ENCODE data around the gene PATZ1.
"Not testable (repeated sequence)": the region's sequence is repeated elsewhere in the genome, so short reads cannot be mapped to it uniquely, and the experiment has no call there.

The PATZ1 gene, protein sequence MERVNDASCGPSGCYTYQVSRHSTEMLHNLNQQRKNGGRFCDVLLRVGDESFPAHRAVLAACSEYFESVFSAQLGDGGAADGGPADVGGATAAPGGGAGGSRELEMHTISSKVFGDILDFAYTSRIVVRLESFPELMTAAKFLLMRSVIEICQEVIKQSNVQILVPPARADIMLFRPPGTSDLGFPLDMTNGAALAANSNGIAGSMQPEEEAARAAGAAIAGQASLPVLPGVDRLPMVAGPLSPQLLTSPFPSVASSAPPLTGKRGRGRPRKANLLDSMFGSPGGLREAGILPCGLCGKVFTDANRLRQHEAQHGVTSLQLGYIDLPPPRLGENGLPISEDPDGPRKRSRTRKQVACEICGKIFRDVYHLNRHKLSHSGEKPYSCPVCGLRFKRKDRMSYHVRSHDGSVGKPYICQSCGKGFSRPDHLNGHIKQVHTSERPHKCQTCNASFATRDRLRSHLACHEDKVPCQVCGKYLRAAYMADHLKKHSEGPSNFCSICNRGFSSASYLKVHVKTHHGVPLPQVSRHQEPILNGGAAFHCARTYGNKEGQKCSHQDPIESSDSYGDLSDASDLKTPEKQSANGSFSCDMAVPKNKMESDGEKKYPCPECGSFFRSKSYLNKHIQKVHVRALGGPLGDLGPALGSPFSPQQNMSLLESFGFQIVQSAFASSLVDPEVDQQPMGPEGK

DNA sequence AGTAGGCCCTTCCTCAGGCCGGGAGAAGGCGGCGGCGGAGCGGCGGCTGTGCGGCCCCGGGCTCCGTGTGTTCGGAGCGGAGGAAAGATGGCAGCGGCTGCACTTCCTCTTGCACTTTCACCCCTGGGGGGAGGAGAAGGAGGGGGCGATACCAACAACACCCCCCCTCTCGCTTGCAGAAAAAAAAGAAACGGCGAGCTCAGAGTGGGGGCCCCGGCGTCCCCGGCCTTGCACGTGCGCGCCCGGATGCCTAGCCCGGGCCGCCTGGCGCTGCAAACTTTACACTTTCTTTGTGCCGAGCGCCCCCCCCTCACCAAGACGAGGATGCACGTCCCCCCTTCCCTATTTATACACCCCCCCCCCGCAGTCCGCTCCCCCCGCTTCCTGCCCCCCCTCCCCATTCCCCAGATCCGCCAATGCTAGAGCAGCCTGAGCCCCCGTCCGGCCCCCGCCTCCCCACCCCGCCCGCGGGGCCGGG, at the start of gene PATZ1:
Gene PATZ1 (minus strand): TSS at position 92 of the 478 bp plus-strand sequence. CDS start 744 bp downstream, outside the sequence.
- DNase-seq (ENCODE audit: low read depth in 3 of 3), result peak in 2 of 3 donors; percentile 63 to 66

DNA sequence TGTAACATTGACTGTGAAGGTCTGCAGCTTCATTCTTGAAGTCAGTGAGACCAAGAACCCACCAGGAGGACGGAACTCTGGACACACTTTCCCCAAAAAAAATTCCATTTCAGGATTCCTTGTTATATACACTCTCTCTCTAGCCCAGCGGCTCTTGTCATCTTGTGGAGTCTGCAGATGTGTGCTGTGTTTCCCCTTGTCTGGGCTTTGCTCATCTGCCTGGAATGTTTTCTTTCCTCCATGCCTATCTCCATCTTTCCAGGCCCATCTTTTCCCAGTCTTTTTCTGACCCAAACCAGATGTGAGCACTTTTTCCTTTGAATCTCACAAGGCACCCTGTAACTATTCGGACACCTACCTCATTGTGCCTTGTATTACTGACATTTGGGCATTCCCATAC, 48.2 kb upstream of the PATZ1 start:
- DNase-seq (ENCODE audit: low read depth in 3 of 3), result no peak

DNA sequence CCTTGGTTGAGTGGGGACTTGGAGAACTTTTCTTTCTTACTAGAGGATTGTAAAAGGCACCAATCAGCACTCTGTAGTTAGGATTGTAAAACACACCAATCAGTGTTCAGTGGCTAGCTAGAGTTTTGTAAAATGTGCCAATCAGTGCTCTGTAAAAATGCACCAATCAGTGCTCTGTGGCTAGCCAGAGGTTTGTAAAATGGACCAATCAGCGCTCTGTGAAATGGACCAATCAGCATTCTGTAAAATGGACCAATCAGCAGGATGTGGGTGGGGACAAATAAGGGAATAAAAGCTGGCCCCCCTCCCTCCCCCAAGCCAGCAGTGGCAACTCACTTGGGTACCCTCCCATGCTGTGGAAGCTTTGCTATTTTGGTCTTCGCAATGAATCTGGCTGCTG, 47.7 kb upstream of the PATZ1 start:
- peak in 1 of 3 donors; percentile 2 for DNase-seq (ENCODE audit: low read depth in 3 of 3)

DNA sequence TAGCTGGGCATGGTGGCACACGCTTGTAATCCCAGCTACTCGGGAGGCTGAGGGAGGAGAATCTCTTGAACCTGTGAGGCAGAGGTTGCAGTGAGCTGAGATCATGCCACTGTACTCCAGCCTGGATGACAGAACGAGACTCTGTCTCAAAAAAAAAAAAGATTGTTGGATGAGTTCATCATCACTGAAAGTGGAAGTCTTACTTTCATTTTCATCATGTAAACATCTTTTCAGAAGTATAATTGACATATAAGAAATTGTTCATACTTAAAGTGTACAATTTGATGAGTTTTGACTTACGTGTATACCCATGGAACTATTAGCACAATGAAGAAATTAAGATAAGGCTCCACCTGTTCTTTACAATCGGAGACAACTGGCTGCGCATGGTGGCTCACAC, 32.5 kb upstream of the PATZ1 start:
- not testable (repeated sequence) for DNase-seq (ENCODE audit: low read depth in 3 of 3)

DNA sequence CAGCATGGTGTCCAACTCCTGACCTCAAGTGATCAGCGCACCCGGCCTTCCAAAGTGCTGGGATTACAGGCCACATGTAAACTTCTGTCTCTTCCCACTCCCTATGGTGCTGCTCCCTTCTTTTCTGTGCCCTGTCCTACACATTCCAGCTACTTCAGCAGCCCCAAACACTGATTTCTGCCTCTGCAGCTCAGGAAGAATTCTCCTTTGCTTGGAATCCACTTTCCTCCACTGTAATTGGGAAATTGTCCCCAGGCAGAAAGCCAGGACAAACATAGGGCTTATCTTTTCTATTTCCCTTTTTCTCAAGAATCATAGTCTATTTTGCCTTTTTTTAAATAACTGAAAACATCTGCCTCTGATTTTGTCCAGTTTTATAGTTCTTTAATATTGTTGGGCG, 32.0 kb upstream of the PATZ1 start:
- no peak for DNase-seq (ENCODE audit: low read depth in 3 of 3)

DNA sequence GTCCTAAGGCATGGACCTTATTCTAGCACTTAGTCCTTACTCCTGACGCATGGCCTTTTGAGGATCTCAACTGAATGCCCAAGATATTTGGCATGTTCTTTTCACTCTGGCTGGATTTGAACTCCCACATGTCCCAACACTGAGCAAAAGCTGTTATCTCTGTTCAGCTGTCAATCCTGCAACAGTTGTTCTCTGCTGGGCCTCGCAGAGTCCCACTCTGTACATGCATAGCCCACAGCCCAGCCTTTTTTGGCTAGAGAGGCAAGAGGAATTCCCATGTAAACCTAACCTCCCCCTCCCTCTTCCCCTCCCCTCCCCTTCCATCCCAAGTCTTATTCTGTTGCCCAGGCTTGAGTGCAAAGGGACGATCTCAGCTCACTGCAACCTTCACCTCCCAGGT, 31.5 kb upstream of the PATZ1 start:
- no peak for DNase-seq (ENCODE audit: low read depth in 3 of 3)

DNA sequence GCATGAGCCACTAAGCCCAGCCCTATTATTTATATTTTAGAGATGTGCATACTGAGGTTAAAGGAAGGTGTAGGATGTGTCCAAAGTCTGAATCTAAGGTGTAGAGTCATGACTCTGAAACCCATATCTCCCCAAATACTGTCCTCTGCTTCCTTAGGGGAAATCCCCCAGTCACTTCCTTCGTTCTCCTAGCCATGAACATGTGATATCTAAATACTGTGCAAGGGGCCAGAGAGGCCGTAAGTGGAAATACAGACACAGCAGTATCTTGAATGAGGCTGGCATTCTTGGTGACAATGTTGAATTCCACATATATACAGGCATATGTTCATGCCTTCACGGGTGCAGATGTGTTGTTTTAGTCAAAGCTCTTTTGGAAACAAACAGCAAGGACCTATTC, 21.3 kb upstream of the PATZ1 start:
- no peak for DNase-seq (ENCODE audit: low read depth in 3 of 3)

DNA sequence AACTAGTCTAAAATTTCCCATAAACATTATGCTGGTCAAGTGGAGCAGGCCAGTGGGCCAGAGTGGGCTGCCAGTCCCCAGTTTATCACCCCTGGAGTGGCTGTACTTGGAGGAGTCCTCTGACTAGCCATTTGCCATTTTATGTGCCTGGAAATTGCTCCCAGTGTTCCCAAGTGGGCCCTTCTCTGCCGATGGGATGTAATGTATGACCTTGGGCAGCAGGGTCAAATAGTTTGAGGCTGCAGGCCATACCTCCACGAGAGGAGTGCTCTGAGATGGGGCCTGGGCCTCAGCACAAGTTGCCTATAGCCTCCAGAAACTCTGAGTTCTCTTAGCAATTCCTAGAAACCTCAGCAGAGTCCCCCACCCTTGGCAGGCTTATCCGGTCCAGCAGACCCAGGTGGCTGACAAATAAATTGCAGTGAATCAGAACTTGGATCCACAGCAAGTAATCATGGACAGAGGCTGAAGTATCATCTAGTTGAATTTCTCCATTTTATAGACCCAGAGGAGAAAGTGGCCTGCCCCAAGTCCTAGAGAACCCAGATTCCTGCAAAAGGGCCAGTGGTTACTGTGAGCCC, 17.8 kb upstream of the PATZ1 start:
- no peak for DNase-seq (ENCODE audit: low read depth in 3 of 3)

DNA sequence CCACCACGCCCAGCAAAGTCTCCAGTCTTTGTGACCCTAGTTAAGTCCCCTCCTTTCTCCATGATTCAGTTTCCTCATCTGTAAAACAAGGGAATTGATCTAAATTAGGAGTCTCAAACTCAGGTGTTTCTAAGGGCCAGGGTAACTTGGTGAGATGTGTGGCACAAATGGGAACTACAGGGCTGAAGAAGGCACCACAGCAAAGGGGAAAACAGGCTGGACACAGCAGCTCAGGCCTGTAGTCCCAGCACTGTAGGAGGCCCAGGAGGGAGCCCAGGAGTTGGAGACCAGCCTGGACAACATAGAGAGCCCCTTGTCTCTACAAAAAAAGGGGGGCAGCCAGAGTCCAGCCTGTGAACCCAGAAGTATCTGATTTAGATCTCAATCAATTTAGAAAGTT, 15.6 kb upstream of the PATZ1 start:
- no peak for DNase-seq (ENCODE audit: low read depth in 3 of 3)

DNA sequence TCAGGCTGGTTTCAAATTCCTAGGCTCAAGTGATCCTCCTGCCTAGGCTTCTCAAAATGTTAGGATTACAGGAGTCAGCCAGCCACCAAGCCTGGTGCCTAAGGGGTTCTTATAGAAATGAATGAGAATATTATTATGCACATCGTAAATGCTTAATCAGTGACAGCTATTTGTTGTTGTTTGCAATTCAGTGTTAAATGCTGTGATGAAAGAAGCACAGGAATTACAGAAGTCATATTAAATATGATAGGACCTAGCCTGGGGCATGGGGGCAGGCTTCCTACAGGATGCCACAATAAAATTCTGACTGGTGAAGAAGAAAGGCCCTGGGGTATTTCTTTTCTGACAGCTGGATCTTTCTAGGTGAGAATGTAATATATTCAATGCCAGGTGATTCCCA, 13.9 kb upstream of the PATZ1 start:
- no peak for DNase-seq (ENCODE audit: low read depth in 3 of 3)

DNA sequence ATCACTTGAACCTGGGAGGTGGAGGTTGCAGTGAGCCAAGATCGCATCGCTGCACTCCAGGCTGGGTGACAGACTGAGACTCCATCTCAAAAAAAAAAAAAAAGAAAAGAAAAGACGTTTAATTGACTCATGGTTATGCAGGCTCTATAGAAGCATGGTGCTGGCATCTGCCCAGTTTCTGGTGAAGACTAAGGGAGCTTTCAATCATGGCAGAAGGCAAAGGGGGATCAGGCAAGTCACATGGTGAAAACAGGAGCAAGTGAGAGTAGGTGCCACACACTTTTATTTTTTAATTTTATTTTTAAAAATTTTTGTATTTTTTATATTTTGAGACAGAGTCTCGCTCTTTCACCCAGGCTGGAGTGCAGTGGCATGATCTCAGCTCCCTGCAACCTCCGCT, 8.4 kb upstream of the PATZ1 start:
- DNase-seq (ENCODE audit: low read depth in 3 of 3), result no peak

DNA sequence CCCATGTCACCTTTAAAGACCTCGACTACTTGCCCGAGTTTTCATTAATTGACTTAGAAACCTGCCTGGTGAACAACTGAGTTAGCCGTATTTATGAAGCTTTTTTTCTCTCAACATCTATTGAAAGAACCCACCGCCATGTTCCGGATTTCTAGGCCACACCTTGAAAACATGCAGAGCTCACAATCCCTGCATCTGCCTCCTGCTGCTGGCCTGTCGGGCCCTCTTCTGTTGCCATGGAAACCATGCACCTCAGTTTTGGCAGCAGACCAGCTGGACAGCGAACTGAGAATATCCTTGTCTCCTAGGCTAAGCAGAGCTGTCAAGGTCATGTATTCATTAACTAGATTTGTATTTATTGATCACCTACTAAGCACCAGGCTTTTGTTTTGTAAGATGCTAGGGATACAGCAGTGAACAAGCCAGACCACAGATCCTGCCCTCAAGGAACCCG, 4.3 kb upstream of the PATZ1 start:
- DNase-seq (ENCODE audit: low read depth in 3 of 3), result no peak

DNA sequence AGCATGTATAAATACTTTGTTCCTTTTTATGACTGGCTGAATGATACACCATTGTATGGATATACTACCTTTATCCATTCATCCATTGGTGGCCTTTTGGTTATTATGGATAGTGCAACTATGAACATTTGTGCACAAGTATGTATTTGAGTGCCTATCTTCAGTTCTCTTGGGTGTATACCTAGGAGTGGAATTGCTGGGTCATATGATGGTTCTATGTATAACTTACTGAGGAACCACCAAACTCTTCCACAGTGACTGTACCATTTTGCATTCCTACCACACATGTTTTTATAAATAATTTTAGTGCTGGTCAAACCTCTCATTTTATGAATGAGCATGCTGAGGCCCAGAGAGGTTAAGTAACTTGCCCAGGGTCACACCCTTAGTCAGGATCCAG, 3.8 kb upstream of the PATZ1 start:
- DNase-seq (ENCODE audit: low read depth in 3 of 3), result no peak

DNA sequence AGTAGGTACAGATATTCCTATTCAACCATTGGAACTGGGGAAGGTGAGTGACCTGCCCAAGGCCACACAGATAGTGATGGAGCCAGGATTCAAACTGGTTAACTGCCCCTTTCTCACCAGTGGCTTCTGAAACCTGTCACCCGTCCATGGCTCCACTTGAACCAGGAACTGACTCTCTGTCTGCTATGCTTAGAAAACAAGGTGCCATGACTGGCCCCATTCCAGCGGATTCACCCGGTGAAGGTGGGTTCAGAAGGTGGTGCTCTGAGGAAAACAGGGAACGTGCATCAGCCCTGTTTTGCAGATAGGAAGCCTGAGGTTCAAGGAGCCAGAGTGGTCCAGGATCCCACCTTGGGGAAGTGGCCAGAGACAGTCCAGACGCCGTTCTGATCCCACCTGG, 2.6 kb upstream of the PATZ1 start:
- no peak for DNase-seq (ENCODE audit: low read depth in 3 of 3)

DNA sequence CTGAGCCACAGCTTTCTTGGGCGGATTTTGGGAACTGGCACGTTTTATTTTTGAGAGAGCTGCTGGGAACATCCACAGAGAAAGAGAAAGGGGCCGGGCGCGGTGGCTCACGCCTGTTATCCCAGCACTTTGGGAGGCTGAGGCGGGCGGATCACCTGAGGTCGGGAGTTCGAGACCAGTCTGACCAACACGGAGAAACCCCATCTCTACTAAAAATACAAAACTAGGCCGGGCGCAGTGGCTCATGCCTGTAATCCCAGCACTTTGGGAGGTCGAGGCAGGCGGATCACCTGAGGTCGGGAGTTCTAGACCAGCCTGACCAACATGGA, 1.8 kb upstream of the PATZ1 start:
- DNase-seq (ENCODE audit: low read depth in 3 of 3), result not testable (repeated sequence)

DNA sequence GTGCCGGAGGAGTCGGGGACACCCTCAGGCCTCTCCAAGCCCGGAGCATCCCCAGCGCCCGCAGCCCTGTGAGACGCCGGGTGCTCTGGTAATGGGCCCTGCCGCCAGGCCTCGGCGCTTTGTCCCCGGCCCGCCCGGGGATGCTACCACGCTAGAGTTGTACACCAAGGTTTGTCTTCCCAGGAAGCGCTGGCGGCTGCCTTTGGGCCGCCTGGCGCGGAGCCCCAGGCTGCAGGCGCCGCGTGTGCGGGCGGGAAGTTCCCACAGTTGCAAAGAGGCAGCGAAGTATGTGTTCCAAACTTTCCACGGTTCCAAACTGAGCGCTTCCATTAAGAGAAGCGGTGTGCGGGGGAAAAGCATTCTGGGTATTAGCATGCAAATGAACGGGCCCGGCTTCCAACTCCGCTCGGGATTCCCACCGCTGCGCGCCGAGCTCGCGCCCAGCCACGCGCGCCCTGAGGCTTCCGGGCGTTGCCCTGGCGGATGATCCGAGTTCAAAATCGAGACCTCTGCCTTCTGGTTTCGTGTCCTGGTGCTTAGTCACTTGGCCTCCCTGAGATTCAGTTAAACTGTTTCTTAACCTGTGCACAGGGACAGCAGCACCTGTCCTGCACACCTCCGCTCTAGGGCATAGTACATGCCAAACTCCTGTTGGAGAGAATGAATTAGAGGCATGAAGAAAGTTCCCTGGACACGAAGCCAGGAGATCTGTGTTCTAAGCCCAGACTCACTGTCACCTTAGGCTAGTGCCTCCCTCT, 1.3 kb upstream of the PATZ1 start:
- DNase-seq (ENCODE audit: low read depth in 3 of 3), result peak; percentile 54 to 58 (median 57)

DNA sequence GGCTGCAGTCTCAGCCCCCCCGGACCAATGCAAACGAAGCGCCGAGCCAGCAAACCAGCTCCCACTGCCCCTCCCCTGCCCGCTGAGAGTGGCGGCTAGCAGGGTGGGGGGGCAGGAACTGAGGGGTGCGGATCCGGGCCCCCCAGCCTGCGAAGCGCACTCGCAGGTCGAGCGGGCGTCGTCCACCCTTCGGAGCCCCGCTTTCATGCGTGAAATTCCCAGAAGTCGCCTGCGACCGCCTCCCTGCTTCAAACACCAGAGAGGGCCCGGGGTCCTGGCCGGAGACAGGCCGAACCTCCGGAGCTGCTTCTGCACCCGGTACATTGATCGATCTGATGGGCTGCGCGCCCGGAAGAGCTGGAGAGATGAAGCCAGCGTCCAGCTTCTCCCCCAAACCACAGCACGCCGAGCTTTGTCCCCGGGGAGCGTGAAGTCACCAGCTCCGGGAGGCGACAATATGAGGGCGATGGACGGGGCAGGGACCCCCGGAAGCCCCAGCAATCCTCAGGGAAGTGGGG, 646 bp upstream of the PATZ1 start:
- DNase-seq (ENCODE audit: low read depth in 3 of 3), result peak in 2 of 3 donors; percentile 24 to 41

DNA sequence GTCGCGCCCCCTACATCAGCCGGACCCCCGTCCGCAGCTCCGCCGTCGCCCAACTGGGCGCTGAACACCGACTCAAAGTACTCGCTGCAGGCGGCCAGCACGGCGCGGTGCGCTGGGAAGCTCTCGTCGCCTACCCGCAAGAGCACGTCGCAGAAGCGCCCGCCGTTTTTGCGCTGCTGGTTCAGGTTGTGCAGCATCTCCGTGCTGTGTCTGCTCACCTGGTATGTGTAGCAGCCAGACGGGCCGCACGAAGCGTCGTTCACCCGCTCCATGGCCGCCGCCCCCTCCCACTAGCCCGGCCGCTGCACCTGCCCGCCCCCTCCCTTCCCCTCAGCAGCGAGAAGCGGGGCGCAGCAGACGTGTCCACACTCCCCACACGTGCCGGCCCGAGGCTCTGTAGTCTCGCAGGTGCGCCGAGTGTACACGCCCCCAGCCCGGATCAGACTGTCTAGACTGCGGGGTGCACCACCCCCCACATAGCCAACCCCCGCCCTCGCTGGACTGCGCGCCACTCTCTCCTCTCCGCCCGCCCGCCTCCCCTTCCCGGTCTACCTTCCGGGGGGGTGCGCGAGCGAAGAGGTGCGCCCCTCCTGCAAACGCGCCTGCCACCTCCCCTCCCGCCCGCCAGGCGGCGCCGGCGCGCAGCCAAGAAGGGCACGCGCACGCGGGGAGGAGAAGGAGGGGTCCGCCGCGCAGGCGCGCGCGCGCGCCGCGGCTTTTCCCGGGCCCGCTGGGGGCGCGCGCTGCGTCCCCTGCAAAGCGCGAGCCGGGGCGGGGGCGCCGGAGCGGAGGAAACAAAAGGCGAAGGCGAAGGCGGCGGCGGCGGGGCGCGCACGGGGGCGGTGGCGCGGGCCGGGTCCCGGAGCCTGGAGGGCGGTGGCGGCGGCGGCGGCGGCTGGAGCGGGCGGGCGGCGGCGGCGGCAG, 553 bp downstream of the PATZ1 start:
- peak; percentile 75 to 80 (median 79) for DNase-seq (ENCODE audit: low read depth in 3 of 3)

DNA sequence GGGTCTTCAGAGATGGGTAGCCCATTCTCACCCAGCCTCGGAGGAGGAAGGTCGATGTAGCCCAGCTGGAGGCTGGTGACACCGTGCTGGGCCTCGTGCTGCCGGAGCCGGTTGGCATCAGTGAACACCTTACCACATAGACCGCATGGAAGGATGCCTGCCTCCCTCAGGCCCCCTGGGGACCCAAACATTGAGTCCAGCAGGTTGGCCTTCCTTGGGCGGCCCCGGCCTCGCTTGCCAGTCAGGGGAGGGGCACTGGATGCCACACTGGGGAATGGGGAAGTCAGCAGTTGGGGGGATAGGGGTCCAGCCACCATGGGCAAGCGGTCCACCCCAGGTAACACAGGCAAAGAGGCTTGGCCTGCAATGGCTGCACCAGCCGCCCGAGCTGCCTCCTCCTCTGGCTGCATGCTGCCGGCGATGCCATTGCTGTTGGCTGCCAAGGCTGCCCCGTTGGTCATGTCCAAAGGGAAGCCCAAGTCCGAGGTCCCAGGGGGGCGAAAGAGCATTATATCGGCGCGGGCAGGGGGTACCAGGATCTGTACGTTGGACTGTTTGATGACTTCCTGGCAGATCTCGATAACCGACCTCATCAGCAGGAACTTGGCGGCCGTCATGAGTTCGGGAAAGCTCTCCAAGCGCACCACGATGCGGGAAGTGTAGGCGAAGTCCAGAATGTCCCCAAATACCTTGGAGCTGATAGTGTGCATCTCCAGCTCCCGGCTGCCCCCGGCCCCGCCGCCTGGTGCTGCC, 1.4 kb downstream of the PATZ1 start:
- no peak for DNase-seq (ENCODE audit: low read depth in 3 of 3)

DNA sequence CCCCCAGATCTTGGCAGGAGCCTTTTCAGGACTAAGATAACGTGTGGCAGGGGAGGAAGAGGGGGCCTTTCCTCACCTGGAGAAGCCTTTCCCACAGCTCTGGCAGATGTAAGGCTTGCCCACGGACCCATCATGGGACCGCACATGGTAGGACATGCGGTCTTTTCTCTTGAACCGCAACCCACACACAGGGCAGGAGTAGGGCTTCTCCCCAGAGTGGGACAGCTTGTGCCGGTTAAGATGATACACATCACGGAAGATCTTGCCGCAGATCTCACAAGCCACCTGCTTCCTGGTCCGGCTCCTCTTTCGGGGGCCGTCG, 1.9 kb downstream of the PATZ1 start:
- DNase-seq (ENCODE audit: low read depth in 3 of 3), result no peak

Measured in stimulated activated CD4-positive, alpha-beta T cell treated with anti-CD3 and anti-CD28 coated beads, TNF-alpha, amount 100 ng/mL, for 48 hours (primary cell).